ENCODE results near the gene U2AF1L4.

U2AF1L4 gene

DNA sequence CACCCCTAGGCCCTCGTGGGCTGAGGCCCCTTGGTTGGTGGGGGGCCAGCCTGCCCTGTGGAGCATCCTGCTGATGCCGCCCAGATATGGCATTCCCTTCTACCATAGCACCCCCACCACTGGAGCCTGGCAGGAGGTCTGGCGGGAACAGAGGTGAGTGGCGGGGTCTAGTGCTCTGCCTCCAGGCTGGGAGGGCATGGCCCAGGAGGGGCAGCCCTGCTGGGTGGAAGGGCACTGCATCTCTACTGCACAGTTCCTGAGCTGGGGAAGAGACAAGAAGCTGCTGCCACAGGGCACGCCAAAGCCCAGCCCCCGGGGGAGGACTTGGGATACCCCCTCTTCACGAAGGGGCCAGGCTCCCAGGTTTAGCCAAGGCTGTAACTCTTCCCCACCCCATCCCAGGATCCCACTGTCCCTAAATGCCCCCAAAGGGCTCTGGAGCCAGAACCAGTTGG, 29.8 kb downstream of the U2AF1L4 start:
- TF ChIP-seq ZBTB7A (IDR thresholded peaks at IDR 0.05; ENCODE audit: low read depth) = no peak
- no peak for TF ChIP-seq RAD21 (IDR thresholded peaks at IDR 0.05; ENCODE audit: low read depth)
- TF ChIP-seq CEBPB (IDR thresholded peaks at IDR 0.05) = no peak
- TF ChIP-seq, protein P1, sequence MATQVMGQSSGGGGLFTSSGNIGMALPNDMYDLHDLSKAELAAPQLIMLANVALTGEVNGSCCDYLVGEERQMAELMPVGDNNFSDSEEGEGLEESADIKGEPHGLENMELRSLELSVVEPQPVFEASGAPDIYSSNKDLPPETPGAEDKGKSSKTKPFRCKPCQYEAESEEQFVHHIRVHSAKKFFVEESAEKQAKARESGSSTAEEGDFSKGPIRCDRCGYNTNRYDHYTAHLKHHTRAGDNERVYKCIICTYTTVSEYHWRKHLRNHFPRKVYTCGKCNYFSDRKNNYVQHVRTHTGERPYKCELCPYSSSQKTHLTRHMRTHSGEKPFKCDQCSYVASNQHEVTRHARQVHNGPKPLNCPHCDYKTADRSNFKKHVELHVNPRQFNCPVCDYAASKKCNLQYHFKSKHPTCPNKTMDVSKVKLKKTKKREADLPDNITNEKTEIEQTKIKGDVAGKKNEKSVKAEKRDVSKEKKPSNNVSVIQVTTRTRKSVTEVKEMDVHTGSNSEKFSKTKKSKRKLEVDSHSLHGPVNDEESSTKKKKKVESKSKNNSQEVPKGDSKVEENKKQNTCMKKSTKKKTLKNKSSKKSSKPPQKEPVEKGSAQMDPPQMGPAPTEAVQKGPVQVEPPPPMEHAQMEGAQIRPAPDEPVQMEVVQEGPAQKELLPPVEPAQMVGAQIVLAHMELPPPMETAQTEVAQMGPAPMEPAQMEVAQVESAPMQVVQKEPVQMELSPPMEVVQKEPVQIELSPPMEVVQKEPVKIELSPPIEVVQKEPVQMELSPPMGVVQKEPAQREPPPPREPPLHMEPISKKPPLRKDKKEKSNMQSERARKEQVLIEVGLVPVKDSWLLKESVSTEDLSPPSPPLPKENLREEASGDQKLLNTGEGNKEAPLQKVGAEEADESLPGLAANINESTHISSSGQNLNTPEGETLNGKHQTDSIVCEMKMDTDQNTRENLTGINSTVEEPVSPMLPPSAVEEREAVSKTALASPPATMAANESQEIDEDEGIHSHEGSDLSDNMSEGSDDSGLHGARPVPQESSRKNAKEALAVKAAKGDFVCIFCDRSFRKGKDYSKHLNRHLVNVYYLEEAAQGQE (IDR thresholded peaks at IDR 0.05; ENCODE audit: low read depth) = no peak

DNA sequence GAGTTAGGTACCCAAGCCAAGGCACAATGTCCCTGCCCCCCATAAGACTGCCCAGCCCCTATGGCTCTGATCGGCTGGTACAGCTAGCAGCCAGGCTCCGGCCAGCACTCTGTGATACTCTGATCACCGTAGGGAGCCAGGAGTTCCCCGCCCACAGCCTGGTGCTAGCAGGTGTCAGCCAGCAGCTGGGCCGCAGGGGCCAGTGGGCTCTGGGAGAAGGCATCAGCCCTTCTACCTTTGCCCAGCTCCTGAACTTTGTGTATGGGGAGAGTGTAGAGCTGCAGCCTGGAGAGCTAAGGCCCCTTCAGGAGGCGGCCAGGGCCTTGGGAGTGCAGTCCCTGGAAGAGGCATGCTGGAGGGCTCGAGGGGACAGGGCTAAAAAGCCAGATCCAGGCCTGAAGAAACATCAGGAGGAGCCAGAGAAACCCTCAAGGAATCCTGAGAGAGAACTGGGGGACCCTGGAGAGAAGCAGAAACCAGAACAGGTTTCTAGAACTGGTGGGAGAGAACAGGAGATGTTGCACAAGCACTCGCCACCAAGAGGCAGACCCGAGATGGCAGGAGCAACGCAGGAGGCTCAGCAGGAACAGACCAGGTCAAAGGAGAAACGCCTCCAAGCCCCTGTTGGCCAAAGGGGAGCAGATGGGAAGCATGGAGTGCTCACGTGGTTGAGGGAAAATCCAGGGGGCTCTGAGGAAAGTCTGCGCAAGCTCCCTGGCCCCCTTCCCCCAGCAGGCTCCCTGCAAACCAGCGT, 30.4 kb downstream of the U2AF1L4 start:
- TF ChIP-seq, protein P2, sequence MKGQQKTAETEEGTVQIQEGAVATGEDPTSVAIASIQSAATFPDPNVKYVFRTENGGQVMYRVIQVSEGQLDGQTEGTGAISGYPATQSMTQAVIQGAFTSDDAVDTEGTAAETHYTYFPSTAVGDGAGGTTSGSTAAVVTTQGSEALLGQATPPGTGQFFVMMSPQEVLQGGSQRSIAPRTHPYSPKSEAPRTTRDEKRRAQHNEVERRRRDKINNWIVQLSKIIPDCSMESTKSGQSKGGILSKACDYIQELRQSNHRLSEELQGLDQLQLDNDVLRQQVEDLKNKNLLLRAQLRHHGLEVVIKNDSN (IDR thresholded peaks at IDR 0.05) = no peak
- no peak for TF ChIP-seq TAF1 (IDR thresholded peaks at IDR 0.05; ENCODE audit: low read depth)
- no peak for TF ChIP-seq TCF12 (IDR thresholded peaks at IDR 0.05; ENCODE audit: low read depth)
- TF ChIP-seq ZBTB7A (IDR thresholded peaks at IDR 0.05; ENCODE audit: low read depth) = no peak
- TF ChIP-seq, protein P1 (IDR thresholded peaks at IDR 0.05; ENCODE audit: low read depth) = no peak
- TF ChIP-seq EP300 (IDR thresholded peaks at IDR 0.05; ENCODE audit: borderline replicate concordance) = no peak
- no peak for TF ChIP-seq CREB1 (IDR thresholded peaks at IDR 0.05; ENCODE audit: low read depth)
- TF ChIP-seq FOXM1 (IDR thresholded peaks at IDR 0.05; ENCODE audit: borderline replicate concordance, low read depth) = no peak
- no peak for TF ChIP-seq CEBPB (IDR thresholded peaks at IDR 0.05)
- TF ChIP-seq NFIC (IDR thresholded peaks at IDR 0.05) = no peak
- no peak for TF ChIP-seq RAD21 (IDR thresholded peaks at IDR 0.05; ENCODE audit: low read depth)
- TF ChIP-seq, protein P3, sequence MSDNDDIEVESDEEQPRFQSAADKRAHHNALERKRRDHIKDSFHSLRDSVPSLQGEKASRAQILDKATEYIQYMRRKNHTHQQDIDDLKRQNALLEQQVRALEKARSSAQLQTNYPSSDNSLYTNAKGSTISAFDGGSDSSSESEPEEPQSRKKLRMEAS (IDR thresholded peaks at IDR 0.05) = no peak
- no peak for TF ChIP-seq YY1 (IDR thresholded peaks at IDR 0.05; ENCODE audit: low read depth)
- no peak for TF ChIP-seq TEAD4 (IDR thresholded peaks at IDR 0.05)
- no peak for TF ChIP-seq EGR1 (IDR thresholded peaks at IDR 0.05)

DNA sequence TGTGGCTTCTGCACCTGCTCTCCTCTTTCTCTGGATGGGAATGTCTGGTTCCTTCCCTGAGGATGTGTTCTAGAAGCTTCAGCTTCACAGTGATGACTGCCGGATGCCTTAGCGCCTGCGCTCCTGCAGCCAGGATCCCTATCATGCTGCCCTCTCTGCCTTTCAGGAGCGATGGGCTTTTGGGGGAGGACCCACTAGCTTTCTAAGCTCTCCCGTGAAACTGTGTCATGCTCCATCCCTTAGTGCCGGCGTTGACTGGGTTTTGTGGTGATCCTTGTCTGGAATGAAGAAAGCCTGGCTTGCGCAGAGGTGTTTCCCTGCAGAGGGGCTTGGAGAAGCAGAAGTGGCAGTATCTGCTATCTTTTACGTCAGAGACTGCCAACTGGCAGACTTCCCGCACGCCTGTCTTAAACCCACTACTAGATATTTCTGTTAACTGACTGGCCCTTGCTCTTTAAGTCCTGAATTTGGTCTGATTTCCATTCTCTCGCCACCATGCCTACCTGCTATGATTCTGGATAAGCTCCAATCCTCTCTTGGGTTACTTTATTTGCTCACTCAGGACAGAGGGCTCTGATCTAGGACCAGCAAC, 31.2 kb downstream of the U2AF1L4 start:
- TF ChIP-seq NFIC (IDR thresholded peaks at IDR 0.05) = no peak
- TF ChIP-seq EP300 (IDR thresholded peaks at IDR 0.05; ENCODE audit: borderline replicate concordance) = no peak
- TF ChIP-seq CEBPB (IDR thresholded peaks at IDR 0.05) = no peak
- TF ChIP-seq, protein P3 (IDR thresholded peaks at IDR 0.05) = no peak
- no peak for TF ChIP-seq ZBTB7A (IDR thresholded peaks at IDR 0.05; ENCODE audit: low read depth)
- no peak for TF ChIP-seq TEAD4 (IDR thresholded peaks at IDR 0.05)

DNA sequence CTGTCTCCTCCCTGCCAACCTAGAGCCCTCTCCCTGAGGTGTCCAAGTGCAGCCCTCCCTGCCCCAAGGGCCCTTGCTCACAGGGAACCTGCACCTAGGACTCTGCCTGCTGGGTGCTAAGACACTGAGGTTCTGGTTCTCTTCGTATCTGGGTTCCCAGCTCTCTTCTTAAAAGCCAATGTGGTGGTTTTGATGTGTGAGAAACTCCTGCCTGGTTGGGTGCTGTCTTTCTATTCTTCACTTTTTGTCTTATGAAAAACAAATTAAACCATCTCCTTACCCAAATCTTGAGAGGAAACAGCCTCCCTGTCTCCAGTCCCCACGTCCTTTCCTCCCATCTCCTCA, 31.7 kb downstream of the U2AF1L4 start:
- TF ChIP-seq, protein P1 (IDR thresholded peaks at IDR 0.05; ENCODE audit: low read depth) = no peak
- TF ChIP-seq CREB1 (IDR thresholded peaks at IDR 0.05; ENCODE audit: low read depth) (no peak), TCF12 (IDR thresholded peaks at IDR 0.05; ENCODE audit: low read depth) (no peak)
